HepG2 (cell line): ENCODE data around the gene UQCC5. TPM values are rescaled to one million over a fixed set of nuclear protein-coding genes. Genes with fewer than 3 reads are reported as not detected.
A peak's percentile ranks its signal among the peaks of the same experiment; 100 is the strongest.

Experiments
- ATAC-seq: fragments of 200-7000 bp; cut with Tn5 transposase; 3 replicates; pipeline ENCODE4 v1.9.1; 2020; ENCODE audit warnings: mild to moderate bottlenecking, moderate library complexity
- BruUV-seq: library from RNA; stranded (reverse); fragments of 400-500 nt; replicated peaks from 2 replicates; lab custom pipeline; 2021; lab: Mats Ljungman, UMichigan
- CTCF ChIA-PET: fragments of 300-600 bp; formaldehyde crosslinking; extraction: SDS; loops from one replicate; lab custom pipeline; 2021; ENCODE audit warnings: low total read pairs, inconsistent platforms, low intra/inter-chr PET ratio; lab: Yijun Ruan, JAX
- POLR2A ChIA-PET: fragments of 350-600 bp; sonication (Branson Sonifier 250); formaldehyde crosslinking; loops from one replicate; lab custom pipeline; 2020; ENCODE audit warnings: antibody characterized with exemption, inconsistent platforms; lab: Yijun Ruan, JAX
- DNase-seq: peaks from one replicate; pipeline ENCODE4 v3.0.0-alpha.2; 2015; ENCODE audit warnings: low spot score
- FAIRE-seq: peaks from 3 replicates; lab custom pipeline; 2011; peaks lifted over from hg19 to GRCh38; lab: Jason Lieb, UNC
- H2AFZ ChIP-seq: one replicate; pipeline ENCODE4 v1.6.1; 2011; ENCODE audit warnings: low read length, inconsistent platforms
- H3K27ac ChIP-seq: fragments of 300-600 bp; 3 replicates; pipeline ENCODE4 v1.8.0; 2011; ENCODE audit warnings: mixed run types, mild to moderate bottlenecking, mixed read lengths, low read length, inconsistent platforms; ENCODE audit not compliant: insufficient read depth; ENCODE audit errors: extremely low read length
- H3K27me3 ChIP-seq, 2 experiments: fragments of 200-600 bp in 1 of 2; 2 replicates in 1 of 2; 3 replicates in 1 of 2; pipeline versions ENCODE4 v1.6.0 to v1.8.0; 2011; ENCODE audit warnings: low read length in 2 of 2, mild to moderate bottlenecking in 2 of 2, moderate library complexity in 2 of 2, inconsistent platforms in 1 of 2; ENCODE audit not compliant: insufficient read depth in 2 of 2, control insufficient read depth in 1 of 2
- H3K36me3 ChIP-seq, 2 experiments: fragments of 200-600 bp in 1 of 2; replicated peaks in 1 of 2; 2 replicates in 1 of 2; 3 replicates in 1 of 2; pipeline versions ENCODE4 v1.5.1 to v1.8.0; 2011; ENCODE audit warnings: low read length in 2 of 2, inconsistent platforms in 1 of 2; ENCODE audit not compliant: insufficient read depth in 2 of 2, control insufficient read depth in 1 of 2
- H3K4me1 ChIP-seq: 2 replicates; pipeline ENCODE4 v1.5.1; 2012; ENCODE audit warnings: low read length, inconsistent platforms; ENCODE audit not compliant: insufficient read depth
- H3K4me2 ChIP-seq: 2 replicates; pipeline ENCODE4 v1.6.0; 2011; ENCODE audit warnings: low read depth, low read length, inconsistent platforms
- H3K4me3 ChIP-seq, 3 experiments: fragments of 200-600 bp in 1 of 3; sonication (generic), shearing (Covaris generic) in 1 of 3; replicated peaks in 1 of 3; 2 replicates each; pipeline ENCODE4 v1.5.1; 2011 to 2016; ENCODE audit warnings: low read length in 3 of 3, inconsistent platforms in 2 of 3, low read depth in 2 of 3, mild to moderate bottlenecking in 2 of 3, control low read depth in 1 of 3, mixed read lengths in 1 of 3; ENCODE audit not compliant: insufficient read depth in 1 of 3
- H3K79me2 ChIP-seq: one replicate; pipeline ENCODE4 v1.6.1; 2011; ENCODE audit warnings: low read length, inconsistent platforms; ENCODE audit not compliant: insufficient read depth
- H3K9ac ChIP-seq: 2 replicates; pipeline ENCODE4 v1.6.0; 2011; ENCODE audit warnings: mild to moderate bottlenecking, low read depth, low read length, inconsistent platforms; ENCODE audit not compliant: insufficient read depth
- H3K9me3 ChIP-seq: 2 replicates; pipeline ENCODE4 v1.5.1; 2012; ENCODE audit warnings: mild to moderate bottlenecking, low read length
- H4K20me1 ChIP-seq: 2 replicates; pipeline ENCODE4 v1.6.0; 2011; ENCODE audit warnings: inconsistent platforms, mild to moderate bottlenecking, low read length, moderate library complexity; ENCODE audit not compliant: insufficient read depth
- BHLHE40 ChIP-seq: IDR thresholded peaks from 2 replicates; pipeline ENCODE4 v1.6.1; 2011; ENCODE audit warnings: low read length, improper control_type of control experiment
- CREB1 ChIP-seq, 2 experiments: fragments of 450-650 bp in 1 of 2; IDR thresholded peaks; 2 replicates each; pipeline ENCODE4 v1.6.1; 2016 to 2017; ENCODE audit warnings: control low read depth in 1 of 2, mild to moderate bottlenecking in 1 of 2, missing compliant biosample characterization in 1 of 2, missing genetic modification characterization in 1 of 2
- FOXA3 ChIP-seq: IDR thresholded peaks from 2 replicates; pipeline ENCODE4 v1.6.1; 2016; ENCODE audit warnings: missing genetic modification reagents, missing compliant biosample characterization
- LCORL ChIP-seq, 2 experiments: fragments of 450-650 bp in 1 of 2; sonication (generic) in 1 of 2; formaldehyde crosslinking in 1 of 2; IDR thresholded peaks; 2 replicates each; pipeline versions ENCODE4 v1.5.0 to v1.6.1; 2017 to 2020; ENCODE audit warnings: antibody characterized with exemption in 1 of 2, missing genetic modification reagents in 1 of 2
- MAX ChIP-seq: IDR thresholded peaks from 2 replicates; pipeline ENCODE4 v1.6.1; 2012; ENCODE audit warnings: inconsistent platforms
- RFXANK ChIP-seq: IDR thresholded peaks from 2 replicates; pipeline ENCODE4 v1.6.1; 2016
- SALL2 ChIP-seq: sonication (generic); formaldehyde crosslinking; IDR thresholded peaks from 2 replicates; pipeline ENCODE4 v1.8.1; 2023; ENCODE audit warnings: mild to moderate bottlenecking, missing genetic modification reagents, inconsistent platforms
- SAP130 ChIP-seq: IDR thresholded peaks from 2 replicates; pipeline ENCODE4 v1.6.1; 2016; ENCODE audit warnings: low read depth
- TBX2 ChIP-seq: sonication (generic); formaldehyde crosslinking; IDR thresholded peaks from 2 replicates; pipeline ENCODE4 v1.5.0; 2020; ENCODE audit warnings: missing genetic modification reagents, mild to moderate bottlenecking, borderline replicate concordance
- TCF7 ChIP-seq: sonication (generic); IDR thresholded peaks from 2 replicates; pipeline ENCODE4 v1.6.1; 2016; ENCODE audit warnings: antibody characterized with exemption, low read depth
- TEAD3 ChIP-seq: optimal IDR thresholded peaks from 2 replicates; pipeline ENCODE3; 2016; ENCODE audit warnings: borderline replicate concordance
- TFE3 ChIP-seq: IDR thresholded peaks from 2 replicates; pipeline ENCODE4 v1.6.1; 2016
- U2AF2 ChIP-seq: fragments of 200-400 bp; formaldehyde crosslinking; IDR thresholded peaks from 2 replicates; pipeline ENCODE4 v1.6.1; 2017; ENCODE audit warnings: low read depth, mild to moderate bottlenecking, low read length
- ZBTB26 ChIP-seq: IDR thresholded peaks from 2 replicates; pipeline ENCODE4 v1.6.1; 2016; ENCODE audit warnings: missing compliant biosample characterization, missing genetic modification reagents, borderline replicate concordance
- ZNF614 ChIP-seq: IDR thresholded peaks from 2 replicates; pipeline ENCODE4 v1.6.1; 2018; ENCODE audit warnings: missing biosample characterization, missing genetic modification reagents, inconsistent platforms, borderline replicate concordance
- WGBS: methylation state at CpG from one replicate; pipeline ENCODE4 v1.1.6; 2017; ENCODE audit warnings: low lambda C conversion rate; 5-methylcytosine and 5-hydroxymethylcytosine counted together
- in situ Hi-C: cut with HindIII; loops from 2 replicates; pipeline ENCODE4 v1.10.0; 2017; ENCODE audit warnings: low pct_unique_long_range_greater_than_20kb; ENCODE audit not compliant: extremely low pct_ligation_motif_present
- intact Hi-C: fragments of 100-400 bp; cut with micrococcal nuclease; formaldehyde crosslinking; loops from one replicate; pipeline ENCODE4 v1.10.0; 2022; ENCODE audit not compliant: unreplicated experiment
- polyA plus RNA-seq, 8 experiments: library from polyadenylated mRNA; depleted of rRNA in 3 of 8; stranded (reverse) in 7 of 8; unstranded in 1 of 8; fragments of >200 nt; fragmentation: Illumina TruSeq in 4 of 8; extraction: Trizol in 4 of 8; gene quantifications; 2 replicates each; pipeline versions ENCODE4 v1.2.1 to v1.2.3, GENCODE V29; 2011 to 2016; ENCODE audit warnings: low read depth in 4 of 8, missing spikeins in 1 of 8, mixed read lengths in 1 of 8; ENCODE audit not compliant: insufficient read depth in 1 of 8
- total RNA-seq, 5 experiments: library from RNA; depleted of rRNA; stranded (reverse); fragments of >200 nt; fragmentation: Illumina TruSeq; extraction: Trizol; gene quantifications; 2 replicates each; pipeline ENCODE4 v1.2.3, GENCODE V29; 2016; ENCODE audit warnings: low read depth in 1 of 5
- TF ChIP-seq, protein P1 (sequence below): sonication (generic); formaldehyde crosslinking; IDR thresholded peaks from 2 replicates; pipeline ENCODE4 v1.5.1; 2020; ENCODE audit warnings: missing genetic modification reagents, mild to moderate bottlenecking, borderline replicate concordance

The UQCC5 gene
- total and polyA plus RNA-seq, 2 of the 13 experiments (the other 11 are each of a cell fraction or from before 2014, with no cell fraction given) = 15.4 to 29.5 TPM

GRCh38 chr3:52507359-52507758 is 29.0 kb upstream of the UQCC5 start:
- WGBS = 3% methylated on average over 5 of the region's 5 CpGs
- peaks cover 19% of the 10 kb centered on the region for H3K4me1 ChIP-seq
- ChIA-PET CTCF (no interaction called here), POLR2A (interaction anchor here (0.8 to 1.4 kb wide), 2 partner anchors 8 to 29 kb away, joined by 3 read pairs; partner anchors contain the start of gene UQCC5)
- peaks cover 5 to 53% of the 10 kb centered on the region in 2 experiments; a peak in 3 of 5 replicates for H3K27me3 ChIP-seq
- H3K9me3 ChIP-seq = no peaks in the 10 kb centered on the region
- no peaks in the 10 kb centered on the region for H3K79me2 ChIP-seq
- no peaks in the 10 kb centered on the region for H4K20me1 ChIP-seq
- no TSS peak for BruUV-seq
- peak; percentile 63 for DNase-seq
- H3K36me3 ChIP-seq = no peaks in the 10 kb centered on the region
- intact Hi-C loops (no loop called here), in situ Hi-C loops (no loop called here)
- no peak overlapping the region for H3K9ac ChIP-seq
- no peak overlapping the region for H3K27ac ChIP-seq
- no peak overlapping the region for H3K4me3 ChIP-seq
- no peak overlapping the region; the same call in 1 of the 2 replicates for H3K4me2 ChIP-seq
- H2AFZ ChIP-seq = no peak overlapping the region
- FAIRE-seq = no peak
- peak; percentile 60 for ATAC-seq
- TF ChIP-seq LCORL (IDR thresholded peaks at IDR 0.05) (no peak), LCORL (CRISPR knock-in tag; IDR thresholded peaks at IDR 0.05) (no peak), U2AF2 (no peak), TCF7 (no peak), SAP130 (peak; percentile 47; the same call in 1 of the 2 replicates), SALL2 (CRISPR knock-in tag) (no peak), MAX (peak; percentile 58; the same call in 1 of the 2 replicates), RFXANK (CRISPR knock-in tag) (no peak), ZBTB26 (CRISPR knock-in tag) (peak; percentile 37; the same call in 1 of the 2 replicates), TBX2 (CRISPR knock-in tag) (no peak), TEAD3 (CRISPR knock-in tag) (peak; percentile 12), TFE3 (CRISPR knock-in tag) (peak; percentile 40; the same call in 1 of the 2 replicates), CREB1 (IDR thresholded peaks at IDR 0.05) (no peak), CREB1 (CRISPR knock-in tag; IDR thresholded peaks at IDR 0.05) (no peak), ZNF614 (CRISPR knock-in tag) (no peak), FOXA3 (peak; percentile 28; the same call in 1 of the 2 replicates), BHLHE40 (peak; percentile 64; the same call in 1 of the 2 replicates)
- TF ChIP-seq, protein P1, sequence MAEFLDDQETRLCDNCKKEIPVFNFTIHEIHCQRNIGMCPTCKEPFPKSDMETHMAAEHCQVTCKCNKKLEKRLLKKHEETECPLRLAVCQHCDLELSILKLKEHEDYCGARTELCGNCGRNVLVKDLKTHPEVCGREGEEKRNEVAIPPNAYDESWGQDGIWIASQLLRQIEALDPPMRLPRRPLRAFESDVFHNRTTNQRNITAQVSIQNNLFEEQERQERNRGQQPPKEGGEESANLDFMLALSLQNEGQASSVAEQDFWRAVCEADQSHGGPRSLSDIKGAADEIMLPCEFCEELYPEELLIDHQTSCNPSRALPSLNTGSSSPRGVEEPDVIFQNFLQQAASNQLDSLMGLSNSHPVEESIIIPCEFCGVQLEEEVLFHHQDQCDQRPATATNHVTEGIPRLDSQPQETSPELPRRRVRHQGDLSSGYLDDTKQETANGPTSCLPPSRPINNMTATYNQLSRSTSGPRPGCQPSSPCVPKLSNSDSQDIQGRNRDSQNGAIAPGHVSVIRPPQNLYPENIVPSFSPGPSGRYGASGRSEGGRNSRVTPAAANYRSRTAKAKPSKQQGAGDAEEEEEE = no peak
